Fibroblast of gingiva (primary cell): ENCODE data around the gene ANKFN1.
"Not testable (repeated sequence)": the region's sequence is repeated elsewhere in the genome, so short reads cannot be mapped to it uniquely, and the experiment has no call there.

Experiments used
- DNase-seq: peaks from one replicate; pipeline ENCODE4 v3.0.0-alpha.2; 2011; ENCODE audit warnings: low read depth

Gene ANKFN1

GRCh38 chr17:56347639-56348038, 194.4 kb downstream of the ANKFN1 start:
- no peak for DNase-seq

GRCh38 chr17:56350592-56350991, 197.3 kb downstream of the ANKFN1 start:
- no peak for DNase-seq

DNA sequence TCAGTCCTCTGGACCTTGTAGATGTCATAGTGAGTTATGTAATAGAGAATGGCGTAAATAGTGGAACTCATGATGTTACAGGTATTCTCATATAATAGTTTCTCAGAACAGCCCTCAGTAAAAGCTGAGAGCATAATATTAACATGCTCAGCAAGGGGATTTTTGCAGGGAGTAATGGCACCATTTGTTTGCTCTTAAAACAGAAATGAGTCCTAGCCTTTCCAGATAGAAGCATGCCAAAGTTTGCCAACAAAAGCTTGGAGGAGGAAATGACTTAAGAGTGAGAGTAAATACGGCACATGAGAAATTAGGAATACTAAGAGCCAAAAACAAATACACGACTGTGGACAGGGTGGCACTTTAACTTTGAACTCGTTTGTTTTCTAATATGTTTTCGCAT, 198.4 kb downstream of the ANKFN1 start:
- DNase-seq: no peak

- no peak for DNase-seq
Observed at GRCh38 chr17:56358651-56359050, 205.4 kb downstream of the ANKFN1 start.

- DNase-seq: no peak
Observed at GRCh38 chr17:56359518-56359917, 206.2 kb downstream of the ANKFN1 start.

DNA sequence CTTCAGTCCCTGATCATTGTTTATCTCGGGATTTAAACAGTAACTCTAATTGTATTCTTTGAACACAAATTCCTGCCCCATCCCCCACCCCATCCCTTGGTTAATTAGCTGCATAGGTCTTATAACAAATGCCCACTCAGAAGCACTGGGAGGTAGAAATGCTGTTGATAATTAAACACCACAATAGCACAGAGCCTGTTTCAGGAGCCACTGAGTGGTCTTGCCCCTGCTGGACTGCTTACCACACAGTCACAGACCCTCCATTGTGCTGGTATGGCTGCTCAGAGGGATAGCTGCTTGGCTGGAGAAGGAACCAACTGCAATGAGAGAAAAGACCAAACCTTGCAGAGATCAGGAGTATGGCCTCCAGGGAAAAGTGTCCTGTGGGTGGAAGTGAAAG, 214.1 kb downstream of the ANKFN1 start:
- DNase-seq: no peak

- no peak for DNase-seq
Observed at GRCh38 chr17:56373981-56374833, 220.9 kb downstream of the ANKFN1 start.

DNA sequence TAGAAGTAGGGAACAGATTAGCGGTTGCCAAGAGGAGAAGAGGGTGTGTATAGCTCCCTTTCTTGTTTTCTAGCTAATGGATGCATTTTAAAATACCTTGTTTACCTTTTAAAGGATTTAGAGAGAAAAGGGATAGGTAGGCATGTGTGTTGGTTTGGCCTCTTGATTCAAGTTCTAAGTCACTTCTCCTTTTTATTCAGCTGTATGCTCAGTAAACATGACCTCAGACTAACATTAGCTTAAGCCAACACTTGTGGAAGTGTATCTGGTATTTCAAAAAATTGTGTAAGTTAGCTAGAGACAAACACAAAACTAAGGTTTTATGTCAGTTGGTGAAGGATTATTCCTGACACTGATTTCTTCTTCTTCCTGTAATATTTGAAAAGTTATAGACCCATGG, 236.1 kb downstream of the ANKFN1 start:
- no peak for DNase-seq

DNA sequence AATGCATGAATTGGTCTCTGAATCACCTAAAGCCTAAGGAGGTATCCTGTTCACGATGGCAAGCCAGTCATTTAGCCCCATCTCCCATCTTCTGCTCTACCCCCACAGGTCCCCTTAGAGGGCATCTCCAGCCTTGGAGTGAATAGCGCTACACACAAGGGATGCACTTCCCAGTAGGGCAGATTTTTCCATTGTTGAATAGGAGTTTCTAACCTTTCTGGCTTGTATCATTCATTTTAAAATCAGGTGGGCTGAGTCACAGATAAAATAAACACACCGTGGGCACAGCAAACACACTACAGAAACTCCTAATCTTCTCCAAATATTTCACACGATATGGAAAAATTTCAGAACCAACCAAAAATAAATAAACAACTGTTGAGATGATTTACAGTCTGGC, 239.0 kb downstream of the ANKFN1 start:
- DNase-seq: no peak

- no peak for DNase-seq
Observed at GRCh38 chr17:56393156-56393555, 239.9 kb downstream of the ANKFN1 start.

- no peak for DNase-seq
Observed at GRCh38 chr17:56395787-56396186, 242.5 kb downstream of the ANKFN1 start.

DNA sequence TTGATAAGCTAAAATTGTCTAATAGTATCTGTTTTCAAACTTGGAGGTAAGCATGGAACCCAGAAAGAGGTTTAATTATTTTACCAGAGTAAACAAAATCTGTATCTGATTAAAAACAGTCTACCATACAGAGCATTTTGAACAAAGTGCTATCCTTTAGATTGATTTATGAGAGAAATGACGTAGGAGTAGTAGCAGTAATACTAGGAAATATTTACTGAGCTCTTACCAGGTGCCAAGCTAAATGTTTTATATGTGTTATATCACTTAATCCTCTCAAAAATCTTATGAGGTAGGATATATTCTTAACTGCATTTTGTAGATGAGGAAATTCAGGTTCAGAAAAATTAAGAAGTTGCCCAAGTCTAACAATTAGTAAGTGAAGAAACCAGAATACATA, 253.8 kb downstream of the ANKFN1 start:
- no peak for DNase-seq

DNA sequence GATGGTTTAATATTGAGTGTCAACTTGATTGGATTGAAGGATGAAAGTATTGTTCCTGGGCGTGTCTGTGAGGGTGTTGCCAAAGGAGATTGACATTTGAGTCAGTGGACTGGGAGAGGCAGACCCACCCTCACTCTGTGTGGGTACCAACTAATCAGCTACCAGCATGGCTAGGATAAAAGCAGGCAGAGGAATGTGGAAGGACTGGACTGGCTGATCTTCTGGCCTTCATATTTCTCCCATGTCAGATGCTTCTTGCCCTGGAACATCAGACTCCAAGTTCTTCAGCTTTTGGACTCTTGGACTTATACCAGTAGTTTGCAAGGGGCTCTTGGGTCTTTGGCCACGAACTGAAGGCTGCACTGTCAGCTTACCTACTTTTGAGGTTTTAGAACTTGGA, 259.1 kb downstream of the ANKFN1 start:
- DNase-seq: not testable (repeated sequence)

GRCh38 chr17:56416682-56417351, 263.5 kb downstream of the ANKFN1 start:
- no peak for DNase-seq

DNA sequence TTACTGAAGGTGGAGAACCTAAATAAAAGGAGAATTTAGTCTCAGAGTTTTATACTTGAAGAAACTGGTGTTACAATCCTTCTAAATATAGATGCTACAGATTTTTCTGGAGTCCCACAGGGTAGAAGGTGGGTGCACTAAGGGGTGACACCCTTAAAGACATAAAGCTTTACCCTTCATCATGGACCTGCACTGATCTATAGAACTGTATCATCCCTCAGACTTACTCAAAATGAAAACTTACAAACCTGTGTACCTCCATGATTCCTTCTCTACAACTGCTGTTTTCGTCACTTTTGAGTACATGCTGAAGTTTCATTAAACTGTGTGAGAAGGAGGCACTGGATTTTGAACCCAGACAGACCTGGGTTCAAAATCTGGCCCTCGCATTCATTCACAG, 270.7 kb downstream of the ANKFN1 start:
- DNase-seq: no peak

DNA sequence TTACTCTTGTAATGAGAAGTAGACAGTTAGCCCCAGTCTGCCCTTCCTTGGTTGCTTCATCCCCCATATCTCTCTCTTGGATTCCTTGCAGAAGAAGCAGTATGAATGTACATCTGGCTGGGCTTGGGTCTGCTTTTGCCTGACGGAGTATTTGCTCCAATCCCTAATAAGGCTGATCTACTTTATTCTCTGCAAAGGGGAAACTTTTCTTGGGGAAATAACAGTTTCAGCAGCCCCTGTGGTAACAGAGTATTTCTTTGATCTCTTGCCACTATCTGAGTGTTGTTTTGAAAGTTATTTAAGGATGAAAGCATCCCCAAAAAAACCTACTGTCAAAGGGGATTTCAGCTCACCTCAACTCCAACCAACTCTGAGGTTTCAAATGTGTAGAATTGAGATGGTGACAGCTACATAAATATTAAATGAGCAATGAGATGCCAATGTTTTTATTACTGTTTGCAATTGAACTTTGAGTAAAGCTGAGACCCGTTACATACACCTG, 271.3 kb downstream of the ANKFN1 start:
- no peak for DNase-seq

- no peak for DNase-seq
Observed at GRCh38 chr17:56425483-56425882, 272.2 kb downstream of the ANKFN1 start.

DNA sequence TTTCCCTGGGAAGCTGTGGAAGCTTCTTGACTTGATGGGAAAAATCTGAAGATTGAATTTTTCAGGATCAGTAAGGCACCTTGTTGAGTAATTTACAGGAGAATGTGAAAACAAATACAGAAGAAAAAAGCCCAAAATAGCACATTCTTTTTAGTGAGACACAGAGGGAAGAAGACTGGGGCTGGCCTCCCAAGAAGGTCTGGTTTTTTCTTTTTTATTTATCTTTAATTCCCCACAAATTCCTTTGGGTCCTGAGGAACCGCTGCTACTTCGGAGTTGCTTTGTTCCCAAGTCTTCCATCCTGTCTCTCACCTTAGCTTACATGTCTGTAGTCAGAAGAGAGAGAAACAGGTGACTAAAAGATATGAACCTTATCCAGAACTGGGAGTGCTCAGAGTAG, 273.6 kb downstream of the ANKFN1 start:
- DNase-seq: no peak

DNA sequence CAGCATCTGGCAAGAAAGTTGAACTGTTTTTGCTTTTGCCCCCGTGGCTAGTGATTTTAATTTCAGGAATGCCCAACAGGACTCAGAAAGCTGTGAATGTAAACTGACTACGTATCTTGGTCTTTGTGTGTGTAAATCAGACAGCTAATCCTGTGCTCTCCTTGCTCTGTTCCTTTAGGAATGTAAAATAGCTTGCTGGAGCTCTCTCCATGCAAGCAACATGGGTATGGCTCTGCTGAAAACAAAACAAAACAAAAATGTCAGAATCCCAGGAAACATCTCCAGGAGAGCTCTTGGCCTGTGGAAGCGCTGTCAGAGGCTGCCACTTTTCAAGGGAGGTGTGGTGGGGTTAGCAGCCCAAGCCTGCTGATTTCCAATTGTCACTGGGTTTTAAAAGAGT, 278.5 kb downstream of the ANKFN1 start:
- DNase-seq: no peak

DNA sequence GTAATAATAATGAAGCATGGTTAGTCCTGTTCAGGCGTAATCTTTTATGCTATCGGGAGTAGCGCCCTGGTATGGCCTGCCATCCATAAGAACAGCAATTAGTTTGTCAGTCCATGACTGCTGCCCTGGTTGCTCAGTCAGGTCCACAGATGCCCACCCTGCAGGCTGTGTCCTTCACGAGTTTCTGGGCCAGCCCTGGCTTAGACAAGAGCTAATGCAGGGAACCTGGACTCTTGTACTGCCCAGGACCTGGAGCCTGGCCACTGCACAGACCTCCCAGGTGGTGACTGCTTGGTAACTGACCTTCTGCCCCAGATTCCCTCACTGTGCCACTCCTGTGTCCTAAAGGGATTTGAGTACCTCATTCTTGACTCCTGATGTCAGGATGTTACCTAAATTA, 279.2 kb downstream of the ANKFN1 start:
- DNase-seq: no peak

- DNase-seq: peak; percentile 16
Observed at GRCh38 chr17:56434610-56435009, 281.3 kb downstream of the ANKFN1 start.

DNA sequence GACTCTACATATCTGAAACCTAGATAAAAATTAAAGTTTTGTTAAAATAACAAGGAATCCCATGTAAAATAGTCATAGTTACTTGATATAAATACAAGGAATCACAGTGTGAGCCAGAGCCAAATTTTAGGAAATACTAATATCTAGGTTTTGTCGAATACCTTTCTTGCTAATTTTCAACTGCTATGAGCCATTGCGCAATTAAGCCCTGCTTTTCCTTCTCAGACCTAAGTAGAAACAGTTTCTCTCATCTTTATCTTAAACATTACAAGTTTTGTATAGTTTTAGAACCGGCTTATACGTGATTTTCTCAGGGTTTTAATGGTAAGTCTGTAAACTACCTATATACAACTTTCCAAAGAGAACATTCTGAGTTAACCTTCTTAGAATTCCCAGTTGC, 282.9 kb downstream of the ANKFN1 start:
- DNase-seq: no peak

DNA sequence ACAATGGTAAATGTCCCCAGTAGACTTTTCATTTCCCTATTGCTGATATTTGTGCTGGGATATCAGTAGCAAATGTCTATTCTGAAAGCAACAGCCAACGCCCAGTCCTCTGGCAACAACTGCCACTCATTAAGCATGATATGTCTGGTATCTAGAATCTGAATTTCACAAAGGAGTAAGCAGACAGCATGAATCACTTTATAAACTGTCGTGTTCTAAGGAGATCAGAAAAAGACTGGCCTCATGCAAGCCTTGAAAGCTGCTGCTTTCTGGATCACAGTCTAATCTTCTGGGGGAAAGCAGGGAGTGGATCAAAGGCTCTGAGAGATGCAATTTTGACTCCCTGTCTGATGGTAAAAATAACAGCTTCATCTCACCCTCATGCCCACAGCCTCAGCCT, 287.1 kb downstream of the ANKFN1 start:
- no peak for DNase-seq

- no peak for DNase-seq
Observed at GRCh38 chr17:56441308-56441707, 288.0 kb downstream of the ANKFN1 start.
